GM18870 (cell line): ENCODE results near the gene FAM222A.

Experiments
- ATAC-seq: cut with Tn5 transposase; IDR thresholded peaks from one replicate; pipeline ENCODE4 v1.9.1; 2021; ENCODE audit warnings: moderate library complexity; ENCODE audit not compliant: unreplicated experiment

The FAM222A gene

DNA sequence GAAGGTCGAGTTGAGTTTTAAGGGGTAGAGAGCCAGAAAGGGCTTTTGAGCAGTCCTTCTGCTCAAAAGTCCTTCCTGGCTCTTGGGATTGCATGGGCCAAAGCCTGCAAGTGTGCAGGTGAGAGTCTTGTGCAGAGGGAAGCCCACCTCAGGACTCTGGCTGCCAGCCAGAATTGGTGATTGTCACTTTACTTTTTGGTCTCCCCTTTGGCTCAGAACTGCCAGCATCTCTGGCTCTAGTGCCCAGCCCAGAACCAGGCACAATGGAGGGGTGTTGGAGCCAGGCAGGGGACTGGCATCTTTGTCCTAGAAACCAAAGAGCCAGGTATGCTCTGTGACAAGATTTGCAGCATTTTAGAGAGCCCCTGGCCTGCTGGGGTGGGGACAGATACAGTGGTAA, 23.5 kb downstream of the FAM222A start:
- ATAC-seq, result no peak

DNA sequence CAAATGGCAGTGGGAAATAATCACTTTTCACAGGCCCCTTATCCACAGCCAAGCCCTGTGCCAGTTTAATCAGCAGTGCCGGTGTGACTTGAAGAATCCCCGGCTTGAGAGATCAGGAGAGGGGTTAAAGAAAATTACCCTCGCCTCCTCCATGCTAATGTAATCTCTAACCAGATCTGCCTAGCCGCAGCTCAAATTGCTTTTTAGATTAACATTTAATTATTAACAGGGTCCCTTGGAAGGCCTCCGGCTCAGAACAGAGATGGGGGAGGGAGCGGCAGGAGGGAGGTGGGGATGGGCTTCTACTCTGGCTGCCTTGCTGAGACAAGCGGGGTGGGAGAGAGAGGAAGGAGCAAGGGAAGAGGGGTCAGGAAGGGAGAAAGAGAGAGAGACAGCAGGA, 24.0 kb downstream of the FAM222A start:
- no peak for ATAC-seq

- no peak for ATAC-seq
Observed at GRCh38 chr12:109738209-109738608, 24.6 kb downstream of the FAM222A start.

DNA sequence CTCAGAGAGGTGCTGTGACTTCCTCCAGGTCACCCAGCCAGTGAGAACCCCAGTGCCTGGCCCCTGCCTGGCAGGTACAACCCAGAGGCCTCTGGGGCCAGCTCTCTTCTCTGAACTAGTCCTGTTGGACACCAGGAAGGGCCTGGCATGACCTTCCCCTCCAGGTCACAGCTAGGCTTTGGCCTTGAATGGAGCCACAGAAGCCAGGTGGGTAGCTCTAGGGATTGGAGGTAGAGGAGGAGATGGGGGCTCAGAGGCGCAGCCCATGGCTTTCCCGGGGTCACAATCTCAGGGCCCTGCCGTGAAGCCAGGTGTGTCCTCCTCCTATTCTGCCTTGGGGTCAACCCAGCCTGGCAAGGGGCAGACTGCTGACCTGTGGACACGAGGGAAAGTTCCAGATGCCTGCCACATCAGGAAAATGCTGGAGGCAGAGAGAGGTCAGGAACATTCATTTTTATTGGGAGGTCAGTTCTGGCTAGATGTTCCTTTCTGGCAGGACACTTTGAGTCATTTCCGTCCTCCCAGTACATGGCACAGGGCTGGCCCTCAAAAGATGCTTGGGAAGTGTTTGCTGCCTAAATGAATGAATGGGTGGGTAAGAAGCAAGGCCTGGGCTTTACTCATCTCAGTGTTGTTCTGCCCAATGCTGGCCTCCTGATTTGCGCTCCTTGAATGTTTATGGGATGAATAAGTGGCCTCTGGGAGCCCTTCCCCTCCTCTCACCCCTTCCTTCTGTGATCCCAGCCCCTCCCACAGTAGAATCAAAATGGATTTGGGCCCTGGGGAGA, 25.4 kb downstream of the FAM222A start:
- ATAC-seq, result no peak

DNA sequence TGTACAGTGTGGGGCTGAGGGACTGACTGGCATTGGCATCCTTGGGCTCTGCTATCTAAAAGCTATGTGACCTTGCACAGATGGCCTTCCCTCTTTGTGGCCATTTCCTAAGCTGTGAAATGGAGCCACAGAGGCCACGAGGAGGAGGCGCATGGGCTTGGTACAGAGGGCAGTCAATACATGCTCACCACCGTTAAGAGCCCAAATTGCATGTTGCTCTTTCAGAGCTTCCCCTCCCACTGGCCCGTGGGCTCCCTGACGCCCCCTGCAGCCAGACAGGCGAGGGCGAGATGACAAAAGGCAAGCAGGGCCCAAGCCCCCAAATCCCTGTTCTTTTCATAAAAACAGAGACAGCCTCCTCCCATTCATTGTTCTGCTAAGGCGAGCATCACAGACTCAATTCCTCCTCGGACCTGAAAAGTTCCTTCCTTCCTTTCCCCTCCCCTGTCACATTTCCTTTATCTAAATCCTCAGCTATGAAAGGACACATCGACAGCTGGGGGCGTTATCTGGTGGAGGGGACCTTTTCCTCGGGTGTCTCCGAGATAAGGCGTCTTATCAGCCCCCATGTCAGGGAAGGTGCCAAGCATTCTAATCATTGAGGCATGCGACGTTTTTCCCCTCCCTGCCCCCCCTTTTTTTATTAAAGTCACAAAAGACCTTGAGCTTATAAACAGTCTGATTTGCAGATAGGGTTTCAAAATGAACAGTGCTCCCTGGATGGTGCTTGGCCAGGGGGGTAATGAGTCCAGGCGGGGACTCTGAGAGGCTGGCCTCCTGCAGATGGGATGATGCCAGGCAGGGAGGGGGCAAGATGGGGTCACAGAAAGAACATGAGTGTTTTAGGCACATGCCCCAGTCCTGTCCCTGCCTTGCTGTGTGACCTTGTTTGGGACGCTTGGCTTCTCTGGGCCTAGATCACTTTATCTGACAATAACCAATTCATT, 26.4 kb downstream of the FAM222A start:
- no peak for ATAC-seq

GRCh38 chr12:109740694-109741245, 27.1 kb downstream of the FAM222A start:
- no peak for ATAC-seq

DNA sequence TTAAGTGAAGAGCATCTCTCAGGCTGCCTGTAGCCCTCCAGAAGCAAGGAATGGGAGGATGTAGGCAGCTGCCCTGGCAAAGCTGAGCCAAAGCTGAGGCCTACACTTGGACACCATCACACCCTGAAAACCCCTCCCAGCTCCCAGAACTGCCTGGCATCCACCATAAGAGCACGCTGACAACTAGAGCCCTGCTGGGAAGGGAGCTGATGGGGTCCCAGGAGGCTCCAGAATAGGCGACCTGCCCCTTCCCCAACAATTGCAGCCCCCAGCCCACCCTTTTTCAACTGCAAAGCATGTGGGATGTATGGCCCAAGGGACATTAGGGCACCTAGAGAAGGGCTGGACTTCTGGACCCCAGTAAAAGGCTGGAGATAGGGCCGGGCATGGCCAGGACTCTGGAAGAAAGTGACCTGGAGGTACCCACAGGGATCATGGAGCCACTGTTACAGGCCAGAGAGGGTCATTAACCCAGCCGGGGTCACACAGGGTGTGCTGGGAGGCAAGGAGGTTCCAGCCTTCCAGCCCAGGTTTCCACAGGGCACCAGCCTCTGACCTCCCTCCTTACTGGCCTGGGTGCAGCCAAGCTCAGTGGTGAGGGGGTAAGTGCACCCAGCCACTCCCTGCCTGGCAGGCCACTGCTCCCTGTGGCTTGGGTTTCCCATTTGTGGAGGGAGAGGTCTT, 27.8 kb downstream of the FAM222A start:
- no peak for ATAC-seq

DNA sequence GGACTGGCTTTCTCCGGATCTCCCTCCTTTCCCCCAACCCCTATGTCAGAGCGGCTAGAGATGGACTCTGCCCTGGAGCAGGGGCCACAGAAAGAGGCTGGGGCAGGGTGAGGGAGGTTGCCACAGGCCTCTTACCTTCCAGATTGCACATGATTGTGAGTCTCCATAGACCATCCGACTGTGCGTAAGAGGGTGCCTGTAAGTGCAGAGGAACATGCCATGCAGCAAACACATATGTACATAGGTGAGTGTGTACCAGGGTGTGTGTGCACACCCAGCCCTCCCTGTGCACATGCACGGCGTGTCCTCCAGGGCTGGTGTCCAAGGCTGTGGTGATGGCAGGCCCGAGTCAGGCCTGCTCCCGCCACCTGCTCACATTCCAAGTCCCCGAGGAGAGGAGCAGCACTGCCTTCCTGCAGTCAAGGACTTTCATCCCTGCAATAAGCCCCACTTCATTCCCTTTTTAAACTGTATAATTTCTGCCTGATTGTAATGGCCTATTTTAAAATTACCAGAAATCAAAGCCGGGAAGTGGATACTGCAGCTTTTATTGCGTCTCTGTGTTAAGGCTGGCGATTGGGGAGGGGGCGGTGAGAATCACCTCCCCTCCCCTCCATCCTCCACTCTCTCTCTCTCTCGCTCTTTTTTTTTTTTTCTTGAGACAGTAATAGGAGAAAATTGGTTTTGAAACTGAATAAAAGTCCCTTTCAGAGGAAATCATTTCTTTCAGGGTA, 28.5 kb downstream of the FAM222A start:
- ATAC-seq, result no peak

DNA sequence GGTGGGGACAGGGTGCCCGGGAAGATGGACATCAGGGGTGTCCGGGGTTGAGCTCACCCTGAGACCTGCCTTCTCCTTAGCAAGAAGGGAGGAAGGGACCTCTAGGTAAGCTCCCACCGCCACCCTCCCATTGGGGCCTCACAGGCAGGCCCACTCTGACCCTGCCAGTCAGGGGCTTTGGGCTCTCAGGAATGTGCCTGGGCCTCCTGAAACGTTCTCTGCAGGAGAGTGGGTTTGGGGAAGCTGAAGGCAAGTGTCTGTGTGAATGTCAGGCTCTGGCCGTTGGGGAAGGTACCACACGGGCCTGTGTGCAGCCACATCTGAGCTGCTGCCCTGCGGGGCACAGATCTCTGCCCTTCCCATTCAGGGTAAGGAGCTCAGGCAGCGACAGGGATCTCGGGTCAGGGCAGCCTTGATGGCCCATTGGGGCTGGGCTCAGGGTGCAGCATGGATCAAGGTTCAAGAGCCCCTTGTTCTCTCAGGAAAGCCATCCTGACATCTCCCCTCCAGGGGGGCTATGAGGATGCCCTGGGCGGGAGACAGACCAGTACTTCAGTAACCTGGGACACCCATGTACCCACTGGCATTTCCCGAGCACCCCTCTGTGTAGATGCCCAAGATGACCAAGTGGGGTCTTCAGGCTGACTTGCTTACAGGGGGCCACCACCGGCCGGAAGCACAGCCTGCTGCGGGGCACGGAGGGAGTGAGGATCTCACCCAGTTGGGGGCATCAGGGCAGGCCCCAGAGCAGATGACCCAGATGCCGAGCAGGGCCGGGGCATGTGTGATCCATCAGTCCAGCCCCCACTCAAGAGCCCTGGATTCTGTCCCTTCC, 29.7 kb downstream of the FAM222A start:
- no peak for ATAC-seq

- ATAC-seq, result no peak
Observed at GRCh38 chr12:109744026-109744425, 30.4 kb downstream of the FAM222A start.

- no peak for ATAC-seq
Observed at GRCh38 chr12:109744986-109745942, 31.6 kb downstream of the FAM222A start.

GRCh38 chr12:109752117-109753053, 38.8 kb downstream of the FAM222A start:
- ATAC-seq, result no peak

DNA sequence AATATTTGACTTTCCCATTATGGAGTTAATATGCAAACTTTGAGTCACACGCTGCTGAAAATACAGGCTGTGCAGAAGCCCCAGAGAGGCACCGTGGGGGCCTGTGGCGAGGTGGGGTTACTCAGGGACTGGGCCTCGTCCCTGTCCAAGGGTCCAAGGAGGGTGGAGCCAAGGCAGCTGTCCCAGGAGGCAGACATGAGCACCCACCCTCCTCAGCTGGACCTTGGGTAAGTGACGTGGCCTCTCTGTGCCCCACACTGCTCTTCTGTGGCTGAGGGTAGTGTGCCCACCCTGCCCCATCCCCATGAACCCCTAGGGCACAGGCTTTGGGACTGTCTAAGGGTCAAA, 39.4 kb downstream of the FAM222A start:
- no peak for ATAC-seq

GRCh38 chr12:109753959-109754358, 40.3 kb downstream of the FAM222A start:
- no peak for ATAC-seq

DNA sequence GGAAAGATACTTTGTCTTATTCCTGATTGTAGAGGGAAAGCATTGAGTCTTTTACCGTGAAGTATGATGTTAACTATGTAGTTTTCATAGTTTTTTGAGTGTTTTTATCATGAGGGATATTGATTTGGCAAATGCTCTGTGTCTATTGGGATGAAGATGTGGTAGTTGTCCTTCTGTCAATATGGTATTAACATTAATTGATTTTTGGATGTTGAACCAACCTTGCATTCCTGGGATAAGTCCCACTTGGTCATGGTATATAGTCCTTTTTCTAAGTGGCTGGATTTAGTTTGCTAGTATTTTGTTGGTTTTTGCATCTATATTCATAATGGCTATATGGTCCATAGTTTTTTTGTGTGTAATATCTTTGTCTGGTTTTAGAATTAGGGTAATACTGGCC, 42.8 kb downstream of the FAM222A start:
- ATAC-seq, result no peak

DNA sequence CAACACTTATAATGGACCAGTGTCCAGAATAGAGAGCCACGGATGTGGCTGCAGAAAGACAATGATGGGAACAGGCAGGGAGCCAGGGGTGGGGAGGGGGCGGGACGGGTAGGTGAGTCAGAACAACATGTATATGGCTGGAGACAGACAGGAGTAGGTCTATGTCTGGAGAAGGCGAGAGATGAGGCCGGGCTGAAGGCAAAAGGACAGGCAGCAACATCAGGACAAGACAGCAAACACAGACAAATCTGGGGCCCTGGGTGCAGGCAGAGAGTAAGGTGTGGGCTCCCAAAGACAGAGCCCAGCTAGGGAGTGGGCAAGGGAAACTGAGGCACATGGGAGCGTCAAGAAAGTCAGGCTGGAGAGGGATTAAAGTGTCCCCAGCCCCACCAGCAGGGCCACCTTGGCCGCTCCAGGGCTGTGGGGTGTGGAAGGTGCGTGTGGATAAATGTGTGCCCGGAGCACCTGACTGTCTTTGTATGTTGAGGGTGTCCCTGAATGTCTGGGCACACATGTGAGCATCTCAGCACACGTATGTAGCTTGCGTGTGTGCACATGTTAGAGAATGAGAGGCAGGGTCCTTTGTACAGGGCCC, 44.1 kb downstream of the FAM222A start:
- ATAC-seq, result no peak
